Activated naive CD4-positive, alpha-beta T cell (primary cell): Measurements from ENCODE around the gene TMUB2.

Source experiments
- DNase-seq, 4 experiments: peaks; one replicate each; lab custom pipeline; 2025; lab: John Stamatoyannopoulos, UW

The TMUB2 gene

DNA sequence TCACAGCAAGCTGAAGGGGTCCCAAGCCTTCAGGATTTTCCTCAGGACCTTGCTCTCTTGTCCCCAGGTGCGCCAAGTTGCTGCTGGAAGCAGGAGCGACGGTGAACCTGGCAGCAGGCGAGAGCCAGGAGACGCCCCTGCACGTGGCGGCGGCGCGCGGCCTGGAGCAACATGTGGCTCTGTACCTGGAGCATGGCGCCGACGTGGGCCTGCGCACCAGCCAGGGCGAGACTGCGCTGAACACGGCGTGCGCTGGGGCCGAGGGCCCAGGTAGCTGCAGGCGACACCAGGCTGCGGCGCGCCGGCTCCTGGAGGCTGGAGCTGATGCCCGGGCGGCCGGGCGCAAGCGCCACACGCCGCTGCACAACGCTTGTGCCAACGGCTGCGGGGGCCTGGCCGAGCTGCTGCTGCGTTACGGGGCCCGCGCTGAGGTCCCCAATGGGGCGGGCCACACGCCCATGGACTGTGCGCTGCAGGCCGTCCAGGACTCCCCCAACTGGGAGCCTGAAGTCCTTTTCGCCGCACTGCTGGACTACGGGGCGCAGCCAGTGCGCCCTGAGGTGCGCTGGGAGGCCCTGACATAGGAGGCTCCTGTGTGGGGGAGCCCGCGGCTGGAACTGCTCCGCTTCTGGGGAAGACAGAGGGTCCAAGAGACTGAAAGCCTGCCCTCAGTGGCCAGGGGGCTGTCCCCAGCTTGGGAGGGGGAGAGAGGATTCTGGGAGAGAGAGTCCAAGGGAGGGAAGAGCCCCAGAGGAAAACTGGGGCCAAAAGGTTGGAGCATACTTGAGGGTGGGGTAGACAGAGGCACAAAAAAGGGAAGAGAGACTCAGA lies 9.9 kb upstream of the TMUB2 start:
- no peak for DNase-seq

DNA sequence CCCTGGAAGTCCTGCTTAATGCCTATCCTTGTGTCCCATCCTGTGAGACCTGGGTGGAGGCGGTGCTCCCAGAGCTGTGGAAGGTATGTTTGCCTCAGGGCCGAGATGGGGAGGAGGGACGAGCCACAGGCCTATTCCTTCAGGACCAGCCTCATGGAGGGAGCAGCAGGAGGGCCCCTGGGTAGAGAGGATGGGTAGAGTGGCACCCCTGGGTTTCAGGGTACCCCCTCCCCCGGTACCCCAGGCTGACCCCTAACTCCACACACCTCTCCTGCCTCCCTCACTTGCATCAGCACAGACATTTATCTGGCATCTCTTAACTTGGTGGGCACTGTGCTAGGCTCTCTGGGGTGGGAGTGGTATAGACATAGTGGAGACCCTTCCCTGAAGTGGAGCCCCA lies 9.1 kb upstream of the TMUB2 start:
- no peak for DNase-seq

DNA sequence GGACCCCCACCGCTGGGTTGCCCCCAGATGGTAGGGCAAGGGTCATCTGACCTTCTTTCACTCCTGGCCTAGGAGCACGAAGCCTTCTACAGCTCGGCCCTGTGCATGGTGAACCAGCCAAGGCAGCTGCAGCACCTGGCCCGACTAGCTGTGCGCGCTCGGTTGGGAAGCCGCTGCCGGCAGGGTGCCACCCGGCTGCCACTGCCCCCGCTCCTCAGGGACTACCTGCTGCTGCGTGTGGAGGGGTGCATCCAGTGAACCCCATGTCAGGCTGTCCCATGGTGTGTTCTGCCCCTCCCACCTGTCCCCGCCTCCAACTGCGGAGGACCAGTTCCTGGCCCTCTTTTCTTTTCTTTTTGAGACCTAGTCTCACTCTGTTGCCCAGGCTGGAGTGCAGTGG lies 8.6 kb upstream of the TMUB2 start:
- DNase-seq: no peak

DNA sequence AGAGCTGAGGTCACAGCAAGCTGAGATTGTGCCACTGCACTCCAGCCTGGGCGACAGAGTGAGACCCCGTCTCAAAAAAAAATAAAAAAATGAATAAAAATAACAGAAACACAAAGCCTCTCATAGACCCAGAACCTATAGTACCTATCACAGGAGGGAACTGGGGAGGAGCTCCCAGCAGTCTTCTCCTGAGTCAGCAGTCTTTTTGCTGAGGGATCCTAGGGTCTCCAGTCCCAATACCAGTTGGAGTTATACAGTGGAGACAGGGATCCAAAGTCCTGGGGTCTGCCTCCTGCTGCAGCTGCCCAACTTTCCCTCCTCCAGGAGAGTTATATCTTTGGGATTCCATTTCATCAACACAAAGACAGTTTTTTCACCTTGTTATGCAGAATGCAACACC lies 3.7 kb upstream of the TMUB2 start:
- no peak for DNase-seq

DNA sequence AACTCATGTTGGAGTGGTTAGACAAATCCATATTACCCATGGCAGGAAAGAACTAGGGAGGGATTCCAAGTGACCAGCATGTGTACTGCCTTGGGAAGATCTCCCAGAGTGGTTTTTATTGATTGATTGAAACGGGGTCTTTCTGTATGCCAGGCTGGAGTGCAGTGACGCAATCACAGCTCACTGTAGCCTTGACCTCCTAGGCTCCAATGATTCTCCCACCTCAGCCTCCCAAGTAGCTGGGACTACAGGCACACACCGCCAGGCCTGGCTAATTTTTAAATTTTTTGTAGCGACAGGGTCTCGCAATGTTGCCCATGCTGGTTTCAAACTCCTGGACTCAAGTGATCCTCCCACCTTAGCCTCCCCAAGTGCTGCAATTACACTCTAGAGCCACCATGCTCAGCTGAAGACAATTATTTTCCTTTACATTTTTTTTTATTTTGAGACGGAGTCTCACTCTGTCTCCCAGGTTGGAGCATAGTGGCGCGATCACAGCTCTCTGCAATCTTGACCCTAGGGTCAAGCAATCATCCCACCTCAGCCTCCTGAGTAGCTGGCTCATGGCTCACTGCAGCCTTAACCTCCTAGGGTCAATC lies 2.5 kb upstream of the TMUB2 start:
- DNase-seq: no peak

DNA sequence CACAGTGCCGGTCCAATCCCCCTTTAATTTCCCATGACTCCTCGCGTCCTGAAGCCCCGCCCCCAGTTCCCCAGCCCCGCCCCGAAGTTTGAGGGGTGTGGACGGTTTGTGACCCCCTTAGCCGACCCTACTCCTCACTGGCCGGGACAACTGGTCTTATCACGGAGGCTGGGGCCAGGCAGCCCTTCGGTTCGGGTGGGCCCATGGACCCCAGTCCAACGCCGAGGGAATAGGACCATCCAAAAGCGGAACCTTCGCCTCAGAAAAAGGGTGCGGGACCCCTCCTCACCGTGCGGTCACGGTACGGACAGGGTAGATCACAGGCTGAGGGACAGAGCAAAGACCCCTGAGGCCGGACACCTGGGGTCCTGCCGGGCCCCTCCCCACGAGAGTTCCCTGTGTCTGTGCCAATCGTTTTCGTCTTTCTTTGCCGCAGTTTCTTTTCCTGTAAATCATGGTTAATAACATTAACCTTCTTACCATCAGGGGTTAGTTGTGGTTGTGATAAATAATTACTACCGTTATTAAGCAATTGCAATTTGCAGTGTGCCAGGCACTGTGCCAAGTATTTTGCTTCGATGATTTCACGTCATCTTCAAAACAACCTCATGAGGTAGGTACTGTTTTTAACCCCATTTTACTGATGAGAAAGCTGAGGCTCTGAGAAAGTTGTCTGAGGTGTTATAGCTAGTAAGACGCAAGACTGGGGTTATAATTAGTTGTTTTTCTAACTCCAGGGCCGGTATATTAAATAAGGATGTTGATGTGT lies 543 bp downstream of the TMUB2 start:
- peak in 1 of 4 experiments; percentile 80 for DNase-seq

DNA sequence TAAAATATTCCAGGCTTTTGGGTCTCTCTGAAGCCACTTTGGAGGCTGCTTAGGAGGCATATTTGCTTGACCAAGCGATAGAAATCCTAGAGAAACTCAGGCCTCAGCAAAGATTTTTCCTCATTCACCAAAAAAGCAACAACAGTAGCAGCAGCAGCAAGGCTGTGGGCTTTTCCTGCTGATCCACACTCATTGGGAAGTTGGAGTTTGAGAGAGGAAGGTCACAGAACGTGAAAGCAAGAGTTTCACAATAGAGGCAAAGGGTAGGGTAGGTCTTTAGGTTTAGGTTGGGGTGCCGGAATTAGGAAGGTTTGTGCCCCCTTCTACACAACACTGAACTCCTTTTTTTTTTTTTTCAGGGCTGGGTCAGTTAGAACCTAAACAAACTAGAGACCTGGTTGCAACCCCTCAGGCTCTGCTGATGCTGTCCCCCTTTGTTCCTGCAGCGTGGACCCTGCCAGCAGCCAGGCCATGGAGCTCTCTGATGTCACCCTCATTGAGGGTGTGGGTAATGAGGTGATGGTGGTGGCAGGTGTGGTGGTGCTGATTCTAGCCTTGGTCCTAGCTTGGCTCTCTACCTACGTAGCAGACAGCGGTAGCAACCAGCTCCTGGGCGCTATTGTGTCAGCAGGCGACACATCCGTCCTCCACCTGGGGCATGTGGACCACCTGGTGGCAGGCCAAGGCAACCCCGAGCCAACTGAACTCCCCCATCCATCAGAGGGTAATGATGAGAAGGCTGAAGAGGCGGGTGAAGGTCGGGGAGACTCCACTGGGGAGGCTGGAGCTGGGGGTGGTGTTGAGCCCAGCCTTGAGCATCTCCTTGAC lies 2.0 kb downstream of the TMUB2 start:
- DNase-seq: no peak

DNA sequence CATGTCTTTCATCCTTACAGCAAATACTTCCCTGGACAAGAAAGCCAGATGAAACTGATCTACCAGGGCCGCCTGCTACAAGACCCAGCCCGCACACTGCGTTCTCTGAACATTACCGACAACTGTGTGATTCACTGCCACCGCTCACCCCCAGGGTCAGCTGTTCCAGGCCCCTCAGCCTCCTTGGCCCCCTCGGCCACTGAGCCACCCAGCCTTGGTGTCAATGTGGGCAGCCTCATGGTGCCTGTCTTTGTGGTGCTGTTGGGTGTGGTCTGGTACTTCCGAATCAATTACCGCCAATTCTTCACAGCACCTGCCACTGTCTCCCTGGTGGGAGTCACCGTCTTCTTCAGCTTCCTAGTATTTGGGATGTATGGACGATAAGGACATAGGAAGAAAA lies 3.7 kb downstream of the TMUB2 start:
- no peak for DNase-seq

DNA sequence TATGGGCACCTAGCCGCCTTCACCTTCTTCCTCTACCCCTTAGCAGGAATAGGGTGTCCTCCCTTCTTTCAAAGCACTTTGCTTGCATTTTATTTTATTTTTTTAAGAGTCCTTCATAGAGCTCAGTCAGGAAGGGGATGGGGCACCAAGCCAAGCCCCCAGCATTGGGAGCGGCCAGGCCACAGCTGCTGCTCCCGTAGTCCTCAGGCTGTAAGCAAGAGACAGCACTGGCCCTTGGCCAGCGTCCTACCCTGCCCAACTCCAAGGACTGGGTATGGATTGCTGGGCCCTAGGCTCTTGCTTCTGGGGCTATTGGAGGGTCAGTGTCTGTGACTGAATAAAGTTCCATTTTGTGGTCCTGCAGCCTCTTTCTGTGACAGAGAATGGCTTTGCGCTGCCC lies 4.6 kb downstream of the TMUB2 start:
- DNase-seq: no peak

DNA sequence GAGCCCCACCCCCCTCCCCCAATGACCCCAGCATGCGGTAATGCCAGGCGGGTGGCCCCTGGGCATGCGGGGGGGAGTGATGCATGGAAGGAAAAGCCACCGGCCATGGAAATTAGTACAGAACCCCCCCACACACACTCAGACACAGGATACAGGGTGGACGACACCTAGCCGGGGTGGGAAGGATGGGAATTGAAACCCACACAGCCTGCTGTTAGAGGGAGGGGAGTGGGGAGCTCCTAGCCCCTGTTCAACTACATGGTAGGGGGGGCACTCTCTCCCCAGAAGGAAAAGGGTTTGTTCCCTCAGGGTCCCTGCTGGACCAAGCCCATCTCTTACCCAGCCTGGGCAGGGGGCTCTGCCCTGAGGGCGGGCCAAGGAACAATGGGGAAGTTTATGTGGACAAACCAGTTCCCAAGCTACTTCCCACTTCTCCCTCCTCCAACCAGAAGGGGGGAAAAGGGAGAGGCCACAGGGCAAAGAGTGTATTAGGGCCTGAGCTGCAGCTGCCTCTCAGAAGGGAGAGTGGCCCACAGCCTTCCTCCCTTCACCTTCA lies 5.2 kb downstream of the TMUB2 start:
- no peak for DNase-seq

DNA sequence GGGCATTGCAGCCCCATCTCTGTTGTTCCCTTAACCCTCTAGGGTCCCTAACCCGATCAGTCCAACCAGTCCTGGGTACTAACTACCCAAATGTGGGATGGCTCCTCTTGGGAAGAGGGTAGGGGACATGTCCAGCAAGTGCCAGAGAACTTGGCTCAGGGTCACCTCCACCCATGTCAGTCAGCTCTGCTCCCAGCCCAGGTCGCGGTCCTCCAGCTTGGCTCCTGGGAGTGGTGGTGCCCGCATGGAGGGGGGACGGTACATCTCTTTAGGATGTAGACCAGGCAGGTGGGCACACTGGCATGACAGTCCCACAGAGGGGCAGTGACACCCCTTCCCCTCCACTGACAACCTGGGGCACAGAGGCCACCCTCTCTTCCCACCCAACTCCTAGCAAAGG lies 6.0 kb downstream of the TMUB2 start:
- DNase-seq: no peak

DNA sequence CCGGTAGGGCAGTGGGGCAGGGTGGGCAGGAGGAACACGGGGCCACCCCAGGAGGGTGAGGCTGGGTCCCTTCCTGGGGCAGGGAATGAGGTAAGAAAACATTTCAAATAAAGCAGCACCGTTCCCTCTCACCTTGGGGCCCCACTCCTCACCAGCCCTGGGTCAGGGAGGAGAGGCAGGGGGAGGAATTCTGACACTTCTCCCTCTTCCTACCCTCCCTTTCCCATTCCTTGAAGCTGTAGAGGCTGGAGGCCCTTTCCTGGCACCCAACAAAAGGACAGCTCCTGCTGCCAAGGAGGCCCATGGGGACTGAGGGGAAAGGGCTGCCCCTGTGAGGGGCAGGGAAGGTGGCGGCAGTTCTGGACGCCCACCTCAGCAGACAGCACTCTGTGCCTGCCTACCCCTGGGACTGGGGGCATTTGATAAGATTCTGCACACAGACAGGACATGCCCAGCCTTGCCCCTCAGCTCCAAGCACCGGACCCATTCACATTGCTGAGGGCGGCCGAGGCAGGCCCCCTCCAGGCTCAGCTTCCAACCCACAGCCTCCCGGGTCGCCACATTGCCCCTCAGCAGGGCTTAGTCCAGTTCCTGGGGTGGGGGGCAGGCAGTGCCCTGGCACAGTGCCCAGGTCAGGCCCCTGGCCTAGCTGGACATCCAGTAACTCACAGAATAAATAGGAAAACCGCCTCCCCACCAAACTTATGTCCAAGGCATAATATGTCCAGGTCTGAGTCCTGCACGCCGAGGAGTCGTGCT lies 6.7 kb downstream of the TMUB2 start:
- DNase-seq: no peak

DNA sequence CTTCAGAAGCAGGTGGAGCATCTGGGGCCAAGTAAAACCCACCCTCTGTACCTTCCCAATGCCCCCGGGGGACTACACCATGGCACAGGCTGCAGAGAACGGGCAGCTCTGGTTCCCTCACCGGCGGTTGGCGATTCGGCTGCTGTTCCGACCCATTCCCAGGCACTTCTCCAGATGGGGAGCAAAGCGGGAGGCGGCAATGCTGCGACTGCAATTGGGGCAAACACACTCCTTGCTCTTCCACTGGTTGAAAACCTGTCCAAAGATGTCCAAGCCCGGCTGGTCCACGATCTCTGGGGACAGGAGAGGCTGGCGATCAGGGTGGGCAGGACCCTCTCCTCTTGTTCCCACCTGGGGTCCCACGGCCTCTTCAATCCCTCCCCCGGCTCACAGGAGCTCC lies 10.3 kb downstream of the TMUB2 start:
- no peak for DNase-seq

DNA sequence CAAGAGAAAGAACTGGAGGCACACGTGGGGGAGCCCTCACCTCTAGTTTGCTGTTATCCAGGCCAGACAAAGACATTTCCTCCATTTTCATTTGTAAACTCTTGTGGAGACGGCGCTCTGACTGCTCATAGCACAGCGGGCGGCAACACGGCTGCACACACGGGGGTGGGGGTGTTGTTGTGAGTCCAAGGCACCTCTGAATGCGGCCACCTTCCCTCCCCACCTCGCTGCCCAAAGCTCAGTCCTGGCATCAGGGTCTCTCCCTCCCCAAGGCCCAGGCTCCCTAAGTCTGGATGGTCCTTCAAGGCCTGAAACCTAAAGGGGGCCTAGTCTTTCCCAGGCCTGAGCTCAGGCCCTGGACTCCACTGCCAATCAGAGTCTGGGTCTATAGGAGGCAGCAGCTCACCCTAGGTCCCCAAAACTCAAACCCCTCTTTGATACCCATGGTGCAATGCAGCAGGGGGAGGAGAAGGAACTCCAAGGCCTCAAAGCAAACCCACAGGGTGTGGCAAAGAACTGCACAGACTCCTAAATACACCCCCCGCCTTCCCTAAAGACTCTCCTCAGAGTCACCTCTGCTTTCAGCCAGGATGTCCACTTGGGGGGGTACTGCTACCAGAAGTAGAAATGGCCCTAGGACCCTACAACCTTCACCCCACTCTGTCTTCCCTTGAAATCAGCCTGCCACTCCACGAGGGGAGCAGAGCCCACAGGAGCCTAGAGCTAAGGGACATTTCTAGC lies 11.4 kb downstream of the TMUB2 start:
- DNase-seq: peak in 1 of 4 experiments; percentile 34

DNA sequence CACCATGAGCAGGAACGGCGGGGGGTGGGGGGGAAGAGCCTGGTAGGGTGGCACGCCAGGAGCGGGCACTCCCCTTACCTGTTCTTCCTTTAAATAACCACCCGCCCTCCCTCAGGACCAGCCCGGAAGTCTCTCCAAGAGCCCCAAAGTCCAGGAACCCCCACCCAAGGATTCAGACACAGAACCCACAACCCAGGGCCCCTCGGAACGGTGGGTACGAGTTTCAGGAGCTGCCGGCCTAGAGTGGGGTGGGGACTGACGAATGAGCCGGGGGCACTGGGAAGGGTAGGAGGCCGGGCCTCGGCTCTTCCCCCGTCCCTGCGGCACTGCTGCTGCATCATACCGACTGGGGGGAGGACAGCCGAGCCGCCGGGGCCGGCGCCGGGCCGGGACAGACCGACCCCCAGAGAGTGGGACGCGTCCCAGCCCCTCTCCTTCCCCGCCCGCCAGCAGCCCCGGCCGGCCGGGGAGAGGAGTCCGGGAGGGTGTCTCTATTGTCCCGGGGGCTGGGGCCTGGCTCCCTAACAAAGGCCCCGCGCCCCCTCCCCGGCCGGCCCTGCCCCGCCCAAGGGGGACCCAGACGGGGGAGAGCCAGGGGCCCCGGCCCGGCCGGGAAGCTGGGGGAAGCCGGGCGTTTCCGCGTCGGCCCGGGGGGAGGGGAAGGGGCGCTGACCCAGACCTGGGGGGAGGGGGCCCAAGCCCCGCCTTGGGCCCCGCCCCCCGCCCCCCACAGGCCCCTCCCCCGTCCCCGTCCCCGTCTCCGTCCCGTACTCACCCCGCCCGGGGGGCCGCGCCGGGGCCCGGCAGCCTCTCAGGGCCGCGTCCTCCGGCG lies 12.2 kb downstream of the TMUB2 start:
- peak in 2 of 4 experiments; percentile 33 to 63 for DNase-seq

DNA sequence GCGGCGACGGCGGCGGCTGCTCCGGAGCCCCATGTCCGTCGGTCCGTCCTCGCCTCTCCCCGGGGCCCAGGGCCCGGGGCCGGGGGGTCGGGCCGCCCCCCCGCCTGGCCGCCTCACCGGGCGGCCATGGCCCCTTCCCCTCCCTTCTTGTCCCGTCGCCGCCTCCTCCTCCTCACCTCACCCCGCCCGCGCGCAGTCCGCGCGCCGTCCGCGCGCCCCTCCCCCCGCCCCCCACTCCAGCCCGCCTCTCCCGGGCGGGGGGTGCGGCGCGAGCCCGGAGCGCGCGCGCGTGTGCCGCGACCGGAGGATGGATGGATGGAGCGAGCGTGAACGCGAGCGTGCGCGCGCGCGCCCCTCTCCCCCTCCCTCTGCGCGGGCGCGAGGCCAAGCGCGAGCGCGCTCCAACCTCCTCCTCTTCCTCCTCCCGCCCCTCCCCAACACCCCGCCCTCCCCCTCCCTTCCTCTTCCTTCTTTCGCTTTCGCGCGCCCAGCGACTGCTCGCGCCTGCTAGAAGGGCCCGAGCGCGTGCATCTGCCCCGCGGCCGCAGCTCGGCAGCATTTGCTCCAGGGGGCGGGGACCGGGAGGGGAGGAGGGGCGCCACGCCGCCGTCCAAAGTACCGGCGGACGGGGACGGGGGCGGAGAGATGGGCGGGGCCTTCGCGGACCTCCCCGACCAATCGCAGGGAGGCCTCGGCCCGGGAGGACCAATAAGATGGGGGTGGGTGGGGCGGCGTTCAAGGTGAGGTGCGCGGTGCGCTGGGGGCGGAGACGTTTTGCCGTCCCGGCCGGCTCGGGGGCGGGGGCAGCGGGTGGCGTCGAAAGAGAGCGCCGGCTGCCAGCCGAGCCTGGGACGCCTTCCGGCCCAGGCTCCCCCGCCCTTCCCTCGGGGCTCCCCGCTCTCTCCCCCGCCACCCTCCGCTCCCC lies 13.0 kb downstream of the TMUB2 start, which contains the start of gene ATXN7L3:
Gene ATXN7L3, minus strand, starts transcription at position 332 of the 925 bp plus-strand sequence. CDS start 1,814 bp downstream, outside the sequence.
- peak; percentile 94 to 100 (median 98) for DNase-seq

DNA sequence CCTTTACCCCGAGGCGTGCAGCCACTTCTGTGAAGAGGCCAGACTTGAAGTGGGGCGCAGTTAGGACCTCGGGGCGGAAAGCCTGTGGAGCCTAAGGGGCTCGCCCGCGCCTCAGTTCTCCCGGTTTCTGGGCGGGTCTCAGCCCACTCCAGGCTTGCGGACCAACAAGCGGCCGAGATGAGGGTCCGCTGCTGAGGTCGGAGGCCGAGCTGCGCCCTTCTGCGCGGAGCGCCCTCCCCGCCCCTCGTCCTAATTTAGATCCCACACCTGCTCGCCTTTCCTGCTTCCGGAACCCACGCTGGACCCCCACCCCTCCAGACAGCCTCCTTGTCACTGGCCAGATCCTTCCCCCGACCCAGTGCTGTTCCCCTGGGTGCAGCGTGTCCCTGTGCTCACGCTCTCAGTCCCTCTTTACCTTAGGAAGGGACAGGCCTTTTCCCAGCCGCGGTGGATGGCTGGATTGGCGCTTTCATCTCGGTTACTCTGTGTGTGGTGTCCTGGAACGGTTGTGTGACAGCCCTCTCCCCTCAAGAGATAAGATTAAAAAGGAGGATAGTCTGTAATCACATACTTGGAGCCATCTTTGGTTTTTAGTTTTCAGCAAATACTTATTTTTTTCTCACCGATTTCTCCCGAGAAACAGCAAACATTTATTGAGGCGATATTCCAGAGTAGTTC lies 13.8 kb downstream of the TMUB2 start:
- DNase-seq: no peak

DNA sequence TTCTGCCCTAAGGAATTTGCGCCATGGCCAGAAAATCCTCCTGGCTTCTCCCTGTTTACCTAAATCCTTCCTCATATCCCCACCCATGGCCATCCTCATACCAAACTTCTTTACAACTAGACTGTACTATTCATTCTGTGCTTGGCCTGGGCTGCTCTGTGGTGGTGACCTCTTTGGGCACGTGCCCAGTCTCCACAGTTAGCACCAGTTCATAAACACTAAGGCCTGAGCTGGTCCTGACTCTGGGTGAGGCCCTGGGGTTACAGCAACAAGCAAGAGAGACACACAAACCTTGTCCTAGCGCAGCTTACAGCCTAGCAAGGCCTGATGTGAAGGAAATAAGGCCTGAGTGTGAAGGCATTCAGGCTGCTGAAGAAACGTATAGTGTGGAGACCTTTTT lies 16.0 kb downstream of the TMUB2 start:
- DNase-seq: no peak
